Measurements from ENCODE around the gene TUBA1C. TPM values are rescaled to one million over a fixed set of nuclear protein-coding genes. Genes with fewer than 3 reads are reported as not detected.
"Not testable (repeated sequence)": the region's sequence is repeated elsewhere in the genome, so short reads cannot be mapped to it uniquely, and the experiment has no call there.

The TUBA1C gene
- total RNA-seq, 1 donor from 2014 or later = 355 TPM

DNA sequence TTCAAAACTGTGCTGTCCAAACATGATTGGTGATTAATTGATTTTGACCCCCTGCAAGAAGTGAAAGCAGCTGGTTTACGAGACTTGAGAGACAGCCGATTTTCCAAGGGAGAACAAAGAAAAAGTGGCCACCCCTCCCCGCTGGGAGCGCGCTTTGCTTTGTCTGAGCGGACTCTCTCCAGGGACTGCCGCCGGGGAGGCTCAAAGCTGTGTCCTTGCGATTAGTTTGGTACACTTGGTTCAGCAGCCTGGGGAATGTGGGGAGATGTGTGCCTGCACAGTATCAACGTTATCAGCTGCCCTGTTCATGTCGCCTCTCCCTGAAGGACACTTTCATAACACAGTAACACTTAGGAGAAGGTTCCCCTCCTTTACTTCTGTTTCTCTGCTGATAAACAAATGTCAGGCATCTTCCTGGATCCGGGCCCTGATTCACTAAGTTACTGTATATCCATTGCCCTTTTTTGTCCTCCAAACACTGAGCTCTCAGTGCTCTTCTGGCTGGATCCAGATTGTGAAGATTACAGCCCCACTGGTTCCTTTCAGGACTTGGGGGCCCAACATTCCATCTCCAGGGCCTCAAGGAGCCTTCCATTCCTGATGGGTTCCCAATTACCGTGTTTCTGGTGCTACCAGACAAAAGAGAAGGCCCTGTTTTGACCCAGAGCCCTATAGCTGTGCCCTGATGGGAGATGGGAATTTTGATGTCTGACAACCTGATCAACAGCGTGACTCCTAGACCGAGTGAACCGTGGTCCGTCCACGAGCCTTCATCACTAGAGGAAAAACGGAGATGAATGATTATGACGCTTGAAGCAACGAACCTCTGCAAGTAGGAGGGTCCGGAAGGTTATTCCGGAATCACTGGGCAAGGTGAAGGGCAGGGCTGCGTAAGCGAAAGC is 31.7 kb upstream of the TUBA1C start:
- H3K9me3 Mint-ChIP-seq = no peaks in the 10 kb centered on the region
- peaks cover 8% of the 10 kb centered on the region for H3K27me3 Mint-ChIP-seq (ENCODE audit: low read depth)
- no peak for DNase-seq (ENCODE audit: low spot score)
- intact Hi-C loops (cut with micrococcal nuclease) = no loop called here
- H3K36me3 Mint-ChIP-seq (ENCODE audit: low read depth) = no peaks in the 10 kb centered on the region
- peaks cover 16% of the 10 kb centered on the region for H3K4me1 Mint-ChIP-seq (ENCODE audit: low read depth)
- peak overlapping the region; percentile 37 for H3K4me3 Mint-ChIP-seq (ENCODE audit: low read depth)
- peak overlapping the region; percentile 73 for H3K27ac Mint-ChIP-seq

DNA sequence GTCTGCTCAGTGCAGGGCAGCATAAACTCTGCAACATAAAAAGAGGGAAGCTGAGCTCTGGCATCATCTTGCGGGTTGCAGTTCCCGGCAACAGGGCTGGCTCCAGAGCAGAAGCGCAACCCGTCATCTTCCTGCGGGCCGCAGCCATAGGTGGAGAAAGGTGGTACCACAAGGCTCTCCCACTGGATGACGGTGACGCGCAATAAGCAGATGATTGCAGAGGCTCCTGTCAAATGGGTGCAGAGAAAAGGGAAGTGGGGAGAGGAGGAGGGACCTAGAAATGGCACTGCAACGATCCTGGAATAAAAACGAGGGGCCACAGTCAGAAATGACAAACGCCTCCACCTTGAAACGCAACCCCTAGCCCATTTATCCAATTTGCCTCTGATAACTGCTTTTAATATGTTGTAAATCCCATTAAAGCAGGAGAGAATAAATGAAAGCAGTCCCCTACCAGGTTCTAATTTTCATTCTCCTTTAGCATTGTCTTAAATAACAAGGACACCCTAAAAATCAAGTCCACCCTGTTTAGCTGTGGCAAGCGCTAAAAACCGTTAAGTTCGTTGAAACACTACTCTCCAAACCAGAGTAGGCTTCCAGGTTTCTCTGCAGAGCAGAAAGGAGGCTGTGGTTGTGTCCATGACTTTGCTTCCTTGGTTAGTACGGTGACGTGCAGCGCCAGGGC is 30.9 kb upstream of the TUBA1C start:
- Mint-ChIP-seq H3K9me3 (no peaks in the 10 kb centered on the region), H3K27me3 (ENCODE audit: low read depth) (peaks cover 5% of the 10 kb centered on the region), H3K27ac (peak overlapping the region; percentile 73), H3K36me3 (ENCODE audit: low read depth) (no peaks in the 10 kb centered on the region), H3K4me1 (ENCODE audit: low read depth) (peaks cover 16% of the 10 kb centered on the region), H3K4me3 (ENCODE audit: low read depth) (peak overlapping the region; percentile 37)
- intact Hi-C loops (cut with micrococcal nuclease) = loop anchor here (1.0 to 2.0 kb wide), 4 partner anchors 45 to 173 kb away; partner anchors contain the start of genes KMT2D, RHEBL1, TUBA1A and TUBA1B
- DNase-seq (ENCODE audit: low spot score) = peak; percentile 10

DNA sequence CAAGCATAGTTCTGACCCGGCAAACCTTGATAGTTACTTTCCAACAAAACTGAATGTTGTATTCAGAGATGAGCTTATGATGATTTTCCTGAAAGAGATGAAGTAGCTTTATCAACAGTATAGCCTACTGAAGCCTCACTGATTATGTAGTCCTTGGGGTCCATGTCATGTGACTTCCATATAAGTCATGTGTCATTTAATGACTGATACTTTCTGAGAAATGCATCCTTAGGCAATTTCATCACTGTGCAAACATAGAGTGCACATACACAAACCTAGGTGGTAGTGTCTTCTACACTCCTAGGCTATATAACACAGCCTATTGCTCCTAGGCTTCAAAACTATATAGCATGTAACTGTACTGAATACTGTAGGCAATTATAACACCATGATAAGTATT is 28.5 kb upstream of the TUBA1C start:
- peaks cover 6% of the 10 kb centered on the region for H3K27me3 Mint-ChIP-seq (ENCODE audit: low read depth)
- H3K4me1 Mint-ChIP-seq (ENCODE audit: low read depth) = peaks cover 16% of the 10 kb centered on the region
- H3K36me3 Mint-ChIP-seq (ENCODE audit: low read depth) = no peaks in the 10 kb centered on the region
- H3K4me3 Mint-ChIP-seq (ENCODE audit: low read depth) = peak overlapping the region; percentile 47
- no peaks in the 10 kb centered on the region for H3K9me3 Mint-ChIP-seq
- DNase-seq (ENCODE audit: low spot score) = no peak
- peak overlapping the region; percentile 47 for H3K27ac Mint-ChIP-seq
- intact Hi-C loops (cut with micrococcal nuclease) = no loop called here

DNA sequence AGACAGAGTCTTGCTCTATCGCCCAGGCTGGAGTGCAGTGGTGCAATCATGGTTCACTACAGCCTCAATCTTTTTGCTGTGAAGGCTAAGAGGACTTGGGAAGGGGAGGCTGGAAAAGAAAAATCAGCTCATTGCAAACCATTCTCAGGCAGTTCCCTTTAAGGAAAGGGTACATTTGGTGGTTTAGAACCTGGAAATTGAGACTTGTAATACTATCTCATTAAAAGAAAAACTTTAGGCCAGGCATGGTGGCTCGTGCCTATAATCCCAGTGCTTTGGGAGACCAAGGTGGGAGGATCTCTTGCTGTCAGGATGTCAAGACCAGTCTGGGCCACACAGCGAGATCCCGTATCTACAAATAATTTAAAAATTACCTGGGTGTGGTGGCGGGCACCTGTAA is 21.3 kb upstream of the TUBA1C start:
- H3K9me3 Mint-ChIP-seq = no peaks in the 10 kb centered on the region
- no peak overlapping the region for H3K27ac Mint-ChIP-seq
- peaks cover 2% of the 10 kb centered on the region for H3K27me3 Mint-ChIP-seq (ENCODE audit: low read depth)
- intact Hi-C loops (cut with micrococcal nuclease) = no loop called here
- DNase-seq (ENCODE audit: low spot score) = no peak
- no peak overlapping the region for H3K4me3 Mint-ChIP-seq (ENCODE audit: low read depth)
- H3K36me3 Mint-ChIP-seq (ENCODE audit: low read depth) = no peaks in the 10 kb centered on the region
- H3K4me1 Mint-ChIP-seq (ENCODE audit: low read depth) = no peaks in the 10 kb centered on the region

DNA sequence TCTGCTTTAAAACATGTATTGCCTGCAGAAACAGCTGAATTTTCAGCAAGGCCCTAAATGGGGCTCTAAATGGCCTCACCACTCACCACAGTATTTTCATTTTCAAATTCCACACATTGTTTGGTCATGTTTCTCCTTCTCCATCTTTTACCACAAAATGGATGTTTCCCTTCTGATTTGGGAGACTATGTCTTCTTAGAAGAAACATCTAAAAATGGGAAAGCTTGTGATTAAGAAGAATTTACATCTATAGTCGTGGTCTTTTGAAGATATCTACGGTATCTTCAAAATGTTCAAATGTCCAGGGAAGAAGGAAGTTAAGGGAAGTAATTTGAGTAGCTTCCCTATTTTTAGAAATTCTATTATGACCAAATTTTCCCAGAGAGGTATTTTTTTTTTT is 20.7 kb upstream of the TUBA1C start:
- intact Hi-C loops (cut with micrococcal nuclease) = no loop called here
- H3K36me3 Mint-ChIP-seq (ENCODE audit: low read depth) = no peaks in the 10 kb centered on the region
- H3K4me3 Mint-ChIP-seq (ENCODE audit: low read depth) = no peak overlapping the region
- no peaks in the 10 kb centered on the region for H3K9me3 Mint-ChIP-seq
- H3K27me3 Mint-ChIP-seq (ENCODE audit: low read depth) = peaks cover 2% of the 10 kb centered on the region
- DNase-seq (ENCODE audit: low spot score) = no peak
- H3K27ac Mint-ChIP-seq = no peak overlapping the region
- no peaks in the 10 kb centered on the region for H3K4me1 Mint-ChIP-seq (ENCODE audit: low read depth)

DNA sequence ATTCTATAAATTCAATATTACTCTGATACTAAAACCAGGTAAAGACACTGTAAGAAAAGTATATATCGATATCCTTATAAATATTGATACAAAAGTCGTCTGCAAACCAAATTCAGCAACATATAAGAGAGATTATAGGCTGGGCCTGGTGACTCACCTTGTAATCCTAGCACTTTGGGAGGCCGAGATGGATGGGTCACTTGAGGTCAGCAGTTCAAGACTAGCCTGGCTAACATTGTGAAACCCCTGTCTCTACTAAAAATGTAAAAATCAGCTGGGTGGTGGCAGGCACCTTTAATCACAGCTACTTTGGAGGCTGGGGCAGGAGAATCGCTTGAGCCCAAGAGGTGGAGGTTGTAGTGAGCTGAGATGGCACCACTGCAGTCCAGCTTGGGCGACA is 13.5 kb upstream of the TUBA1C start:
- Mint-ChIP-seq H3K27ac (no peak overlapping the region), H3K27me3 (ENCODE audit: low read depth) (no peaks in the 10 kb centered on the region), H3K9me3 (no peaks in the 10 kb centered on the region), H3K4me3 (ENCODE audit: low read depth) (no peak overlapping the region), H3K4me1 (ENCODE audit: low read depth) (peaks cover 7% of the 10 kb centered on the region), H3K36me3 (ENCODE audit: low read depth) (no peaks in the 10 kb centered on the region)
- intact Hi-C loops (cut with micrococcal nuclease) = no loop called here
- no peak for DNase-seq (ENCODE audit: low spot score)

DNA sequence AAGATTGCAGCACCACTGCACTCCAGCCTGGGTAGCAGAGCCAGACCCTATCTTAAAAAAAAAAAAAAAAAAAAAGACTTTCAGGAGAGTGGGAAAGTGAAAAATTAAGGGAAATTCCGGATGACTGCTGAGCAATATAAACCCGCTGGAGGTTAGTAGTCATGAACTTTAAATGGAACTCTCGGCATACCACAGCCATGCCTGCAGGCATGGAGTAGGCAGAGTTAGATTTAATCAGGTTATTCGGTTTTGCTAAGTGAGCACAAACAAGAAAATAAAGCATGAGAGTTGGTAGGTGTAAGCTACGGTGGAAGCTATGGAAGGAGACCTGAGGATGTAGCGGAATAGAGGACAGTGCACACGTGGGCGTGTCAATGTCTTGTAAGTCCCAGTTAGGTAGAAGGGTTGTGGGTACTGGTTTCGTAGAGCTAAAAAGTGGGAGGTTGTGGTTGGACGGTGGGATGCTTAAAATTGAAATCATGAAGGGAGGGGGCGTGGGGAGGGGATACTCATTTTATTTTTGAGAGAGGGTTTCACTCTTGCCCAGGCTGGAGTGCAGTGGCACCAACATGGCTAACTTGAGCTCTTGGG is 11.8 kb upstream of the TUBA1C start:
- no peaks in the 10 kb centered on the region for H3K27me3 Mint-ChIP-seq (ENCODE audit: low read depth)
- intact Hi-C loops (cut with micrococcal nuclease) = no loop called here
- DNase-seq (ENCODE audit: low spot score) = no peak
- no peak overlapping the region for H3K4me3 Mint-ChIP-seq (ENCODE audit: low read depth)
- peaks cover 11% of the 10 kb centered on the region for H3K4me1 Mint-ChIP-seq (ENCODE audit: low read depth)
- H3K36me3 Mint-ChIP-seq (ENCODE audit: low read depth) = no peaks in the 10 kb centered on the region
- H3K27ac Mint-ChIP-seq = peak overlapping the region; percentile 39
- H3K9me3 Mint-ChIP-seq = no peaks in the 10 kb centered on the region

DNA sequence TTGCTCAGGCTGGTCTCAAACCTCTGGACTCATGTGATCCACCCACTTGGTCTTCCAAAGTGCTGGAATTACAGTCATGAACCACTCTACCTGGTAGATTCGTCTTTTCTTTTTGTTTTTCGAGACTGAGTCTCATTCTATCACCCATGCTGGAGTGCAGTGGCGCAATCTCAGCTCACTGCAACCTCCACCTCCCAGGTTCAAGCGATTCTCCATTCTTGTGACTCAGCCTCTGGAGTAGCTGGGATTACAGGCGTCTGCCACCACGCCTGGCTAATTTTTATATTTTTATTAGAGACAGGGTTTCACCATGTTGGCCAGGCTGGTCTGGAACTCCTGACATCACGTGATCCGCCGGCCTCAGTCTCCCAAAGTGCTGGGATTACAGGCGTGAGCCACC is 9.4 kb upstream of the TUBA1C start:
- H3K4me1 Mint-ChIP-seq (ENCODE audit: low read depth) = peaks cover 18% of the 10 kb centered on the region
- H3K27me3 Mint-ChIP-seq (ENCODE audit: low read depth); DNase-seq (ENCODE audit: low spot score); H3K9me3 Mint-ChIP-seq; H3K36me3 Mint-ChIP-seq (ENCODE audit: low read depth); intact Hi-C loops (cut with micrococcal nuclease); H3K4me3 Mint-ChIP-seq (ENCODE audit: low read depth); H3K27ac Mint-ChIP-seq: not testable (repeated sequence)

DNA sequence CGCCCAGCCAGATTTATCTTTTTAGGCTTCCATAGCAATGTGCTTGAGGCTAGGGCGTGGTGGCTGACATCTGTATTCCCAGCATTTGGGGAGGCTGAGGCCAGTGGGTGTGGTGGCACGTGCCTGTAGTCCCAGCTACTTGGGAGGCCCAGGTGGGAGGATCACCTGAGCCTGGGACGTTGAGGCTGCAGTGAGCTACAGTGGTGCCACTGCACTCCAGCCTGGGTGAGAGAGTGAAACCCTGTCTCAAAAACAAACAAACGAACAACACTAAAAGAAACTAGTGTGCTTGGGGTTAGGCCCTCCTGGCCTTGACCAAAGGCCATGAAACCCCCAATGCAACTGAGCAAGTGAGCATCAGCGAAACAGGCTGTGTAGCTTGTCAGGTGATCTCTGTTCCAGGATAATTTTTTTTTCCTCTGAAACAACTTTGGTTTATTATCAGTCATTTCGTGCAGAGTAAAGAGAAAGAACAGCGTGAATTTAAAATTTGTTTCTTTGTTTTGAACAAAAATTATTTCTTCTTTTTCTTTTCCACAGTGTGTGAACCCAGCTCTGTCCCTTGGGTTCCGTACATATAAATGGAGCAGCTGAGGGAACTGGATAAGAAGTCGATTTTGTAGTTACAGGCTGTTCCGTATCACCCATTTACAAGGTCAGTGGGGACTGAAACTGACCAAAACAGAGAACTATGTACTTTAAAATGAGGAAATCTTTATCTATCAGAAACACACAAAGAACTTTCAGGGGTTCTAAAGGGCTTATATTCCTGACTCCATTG is 8.8 kb upstream of the TUBA1C start:
- Mint-ChIP-seq H3K36me3 (ENCODE audit: low read depth) (peaks cover 4% of the 10 kb centered on the region), H3K9me3 (no peaks in the 10 kb centered on the region), H3K27ac (no peak overlapping the region), H3K27me3 (ENCODE audit: low read depth) (no peaks in the 10 kb centered on the region), H3K4me3 (ENCODE audit: low read depth) (no peak overlapping the region), H3K4me1 (ENCODE audit: low read depth) (peaks cover 18% of the 10 kb centered on the region)
- DNase-seq (ENCODE audit: low spot score) = no peak
- intact Hi-C loops (cut with micrococcal nuclease) = no loop called here

DNA sequence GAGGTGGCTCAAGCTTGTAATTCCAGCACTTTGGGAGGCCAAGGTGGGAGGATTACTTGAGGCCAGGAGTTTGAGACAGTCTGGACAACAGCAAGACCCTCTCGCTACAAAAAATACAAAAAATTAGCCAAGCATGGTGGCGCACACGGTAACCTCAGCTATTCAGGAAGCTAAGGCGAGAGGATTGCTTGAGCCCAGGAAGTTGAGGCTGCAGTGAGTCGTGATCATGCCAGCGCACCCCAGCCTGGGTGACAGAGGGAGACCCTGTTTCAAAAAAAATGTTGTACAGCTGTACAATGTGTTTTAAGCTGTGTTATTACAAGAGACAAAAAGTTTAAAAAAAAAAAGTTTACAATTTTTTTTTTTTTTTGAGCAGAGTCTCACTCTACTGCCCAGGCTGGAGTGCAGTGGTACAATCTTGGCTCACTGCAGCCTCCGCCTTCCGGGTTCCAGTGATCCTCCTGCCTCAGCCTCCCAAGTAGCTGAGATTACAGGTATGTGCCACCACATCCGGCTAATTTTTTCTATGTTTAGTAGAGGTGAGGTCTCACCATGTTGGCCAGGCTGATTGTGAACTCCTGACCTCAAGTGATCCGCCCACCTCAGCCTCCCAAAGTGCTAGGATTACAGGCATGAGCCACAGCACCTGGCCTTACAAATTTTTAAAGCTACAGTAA is 7.2 kb upstream of the TUBA1C start:
- intact Hi-C loops (cut with micrococcal nuclease); H3K4me3 Mint-ChIP-seq (ENCODE audit: low read depth); H3K27ac Mint-ChIP-seq; H3K27me3 Mint-ChIP-seq (ENCODE audit: low read depth); H3K36me3 Mint-ChIP-seq (ENCODE audit: low read depth); H3K9me3 Mint-ChIP-seq; DNase-seq (ENCODE audit: low spot score): not testable (repeated sequence)
- H3K4me1 Mint-ChIP-seq (ENCODE audit: low read depth) = peaks cover 18% of the 10 kb centered on the region

DNA sequence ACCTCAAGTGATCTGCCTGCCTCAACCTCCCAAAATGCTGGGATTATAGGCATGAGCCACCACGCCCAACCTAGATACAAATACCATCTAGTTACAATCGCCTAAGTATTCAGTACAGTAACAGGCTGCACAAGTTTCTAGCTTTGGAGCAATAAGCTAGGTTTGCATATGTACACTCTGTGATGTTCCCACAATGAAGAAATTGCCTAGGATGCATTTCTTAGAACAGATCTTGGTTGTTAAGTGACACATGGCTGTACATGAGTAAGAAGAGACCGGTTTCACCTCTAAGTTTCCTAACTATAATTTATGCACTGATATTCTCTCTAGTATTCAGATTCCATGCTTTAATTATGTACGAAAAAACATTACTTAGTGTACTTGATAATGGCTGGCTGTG is 5.4 kb upstream of the TUBA1C start:
- DNase-seq (ENCODE audit: low spot score) = no peak
- Mint-ChIP-seq H3K9me3 (no peaks in the 10 kb centered on the region), H3K4me1 (ENCODE audit: low read depth) (peaks cover 25% of the 10 kb centered on the region), H3K27ac (no peak overlapping the region), H3K36me3 (ENCODE audit: low read depth) (peaks cover 8% of the 10 kb centered on the region), H3K4me3 (ENCODE audit: low read depth) (no peak overlapping the region), H3K27me3 (ENCODE audit: low read depth) (no peaks in the 10 kb centered on the region)
- intact Hi-C loops (cut with micrococcal nuclease) = no loop called here

DNA sequence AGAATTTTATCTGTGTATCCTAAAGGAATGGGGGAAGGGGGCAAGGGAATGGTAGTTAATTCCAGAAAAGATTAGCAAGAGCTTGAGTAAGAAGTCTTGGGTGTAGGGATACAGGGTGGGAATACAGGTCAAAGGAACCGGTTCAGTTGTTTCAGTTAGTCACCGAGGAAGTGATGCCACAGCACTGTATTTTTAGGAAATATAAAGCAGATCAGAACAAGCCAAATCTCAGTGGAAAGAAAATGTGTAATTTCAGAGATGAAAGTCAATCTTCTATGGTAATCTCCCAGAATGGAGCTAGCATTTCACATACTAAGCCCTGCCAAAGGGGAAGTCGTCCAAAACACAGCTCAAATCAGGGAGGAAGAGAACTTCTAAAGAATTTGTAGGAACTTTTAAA is 4.7 kb upstream of the TUBA1C start:
- no peak for DNase-seq (ENCODE audit: low spot score)
- no peak overlapping the region for H3K27ac Mint-ChIP-seq
- no peaks in the 10 kb centered on the region for H3K9me3 Mint-ChIP-seq
- peaks cover 25% of the 10 kb centered on the region for H3K4me1 Mint-ChIP-seq (ENCODE audit: low read depth)
- H3K36me3 Mint-ChIP-seq (ENCODE audit: low read depth) = peaks cover 8% of the 10 kb centered on the region
- H3K27me3 Mint-ChIP-seq (ENCODE audit: low read depth) = no peaks in the 10 kb centered on the region
- H3K4me3 Mint-ChIP-seq (ENCODE audit: low read depth) = no peak overlapping the region
- intact Hi-C loops (cut with micrococcal nuclease) = no loop called here
